Ovary (tissue), 3 donors: ENCODE measurements around the gene RPRD1A.

ENCODE experiments used
- CTCF ChIP-seq, 3 donors: fragments of 450-650 bp in 2 of 3; fragments of 200-600 bp in 1 of 3; IDR thresholded peaks; one replicate each; pipeline versions ENCODE4 v1.5.1 to v1.8.0; 2016 to 2022; ENCODE audit warnings: antibody characterized with exemption in 3 of 3, mild to moderate bottlenecking in 1 of 3
- POLR2A ChIP-seq: fragments of 450-650 bp; IDR thresholded peaks from one replicate; pipeline ENCODE4 v1.6.1; 2017; ENCODE audit warnings: antibody characterized with exemption, mild to moderate bottlenecking, moderate library complexity
- donor health status: DM: no; HTN: no; CAD: no.

- TF ChIP-seq CTCF (IDR thresholded peaks at IDR 0.05) (no peak), POLR2A (no peak)
These were observed 84.8 kb downstream of the RPRD1A start for GRCh38 chr18:35982409-35983114.
